NCI-H2029 (cell line): Measurements from ENCODE around the gene THSD4.

ENCODE experiments used
- DNase-seq: peaks from one replicate; lab custom pipeline; 2025; lab: John Stamatoyannopoulos, UW

The THSD4 gene

GRCh38 chr15:71225851-71226250 is 110.6 kb downstream of the THSD4 start:
- no peak for DNase-seq

GRCh38 chr15:71226536-71227455 is 111.5 kb downstream of the THSD4 start:
- DNase-seq: no peak

GRCh38 chr15:71228403-71228802 is 113.1 kb downstream of the THSD4 start:
- DNase-seq: no peak

GRCh38 chr15:71230303-71230702 is 115.0 kb downstream of the THSD4 start:
- DNase-seq: no peak

- no peak for DNase-seq
Measured at GRCh38 chr15:71231758-71232157, 116.5 kb downstream of the THSD4 start.

GRCh38 chr15:71232411-71232810 is 117.1 kb downstream of the THSD4 start:
- DNase-seq: no peak

- DNase-seq: no peak
Measured at GRCh38 chr15:71237456-71238188, 122.4 kb downstream of the THSD4 start.

- no peak for DNase-seq
Measured at GRCh38 chr15:71238926-71239325, 123.7 kb downstream of the THSD4 start.

GRCh38 chr15:71239592-71240364 is 124.5 kb downstream of the THSD4 start:
- no peak for DNase-seq

GRCh38 chr15:71242292-71242691 is 127.0 kb downstream of the THSD4 start:
- no peak for DNase-seq

GRCh38 chr15:71244250-71244649 is 129.0 kb downstream of the THSD4 start:
- DNase-seq: no peak

- DNase-seq: no peak
Measured at GRCh38 chr15:71245588-71245987, 130.3 kb downstream of the THSD4 start.

GRCh38 chr15:71248386-71248785 is 133.1 kb downstream of the THSD4 start:
- no peak for DNase-seq

GRCh38 chr15:71249986-71250385 is 134.7 kb downstream of the THSD4 start:
- DNase-seq: no peak

- no peak for DNase-seq
Measured at GRCh38 chr15:71250936-71251583, 135.8 kb downstream of the THSD4 start.

GRCh38 chr15:71251584-71252043 is 136.3 kb downstream of the THSD4 start:
- DNase-seq: no peak

- no peak for DNase-seq
Measured at GRCh38 chr15:71252044-71252739, 136.9 kb downstream of the THSD4 start.

- DNase-seq: no peak
Measured at GRCh38 chr15:71252740-71253047, 137.4 kb downstream of the THSD4 start.

- no peak for DNase-seq
Measured at GRCh38 chr15:71254491-71254890, 139.2 kb downstream of the THSD4 start.

- no peak for DNase-seq
Measured at GRCh38 chr15:71256934-71257664, 141.8 kb downstream of the THSD4 start.

- no peak for DNase-seq
Measured at GRCh38 chr15:71259866-71260265, 144.6 kb downstream of the THSD4 start.
